Measurements from ENCODE around the gene FAM170B.

The FAM170B gene

GRCh38 chr10:49123981-49124950, 9.6 kb downstream of the FAM170B start:
- no peak for DNase-seq (ENCODE audit: low read depth)
- TF ChIP-seq CTCF (conservative IDR thresholded peaks at IDR 0.05; ENCODE audit: low read length), result no peak
- no peak overlapping the region for H3K4me3 ChIP-seq (ENCODE audit: low read length)

DNA sequence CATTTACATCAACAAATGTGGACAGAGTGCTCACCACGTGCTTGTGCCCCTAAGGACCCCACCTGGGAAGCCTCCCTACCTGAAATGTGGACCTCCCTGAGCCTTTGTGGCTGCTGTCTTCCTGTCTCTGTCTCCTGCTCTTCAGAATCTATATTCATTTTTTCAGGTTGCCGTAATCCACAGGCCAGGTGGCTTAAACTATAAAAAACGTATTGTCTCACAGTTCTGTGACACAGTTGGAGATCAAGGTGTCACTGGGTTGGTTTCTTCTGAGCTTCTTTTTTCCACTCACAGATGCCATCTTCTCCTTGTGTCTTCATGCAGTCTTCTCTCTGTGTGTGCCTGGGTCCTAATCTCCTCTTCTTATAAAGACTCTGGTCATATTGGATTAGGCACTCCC, 12.9 kb downstream of the FAM170B start:
- H3K4me3 ChIP-seq (ENCODE audit: low read length), result no peak overlapping the region
- no peak for TF ChIP-seq CTCF (conservative IDR thresholded peaks at IDR 0.05; ENCODE audit: low read length)
- DNase-seq (ENCODE audit: low read depth), result no peak

DNA sequence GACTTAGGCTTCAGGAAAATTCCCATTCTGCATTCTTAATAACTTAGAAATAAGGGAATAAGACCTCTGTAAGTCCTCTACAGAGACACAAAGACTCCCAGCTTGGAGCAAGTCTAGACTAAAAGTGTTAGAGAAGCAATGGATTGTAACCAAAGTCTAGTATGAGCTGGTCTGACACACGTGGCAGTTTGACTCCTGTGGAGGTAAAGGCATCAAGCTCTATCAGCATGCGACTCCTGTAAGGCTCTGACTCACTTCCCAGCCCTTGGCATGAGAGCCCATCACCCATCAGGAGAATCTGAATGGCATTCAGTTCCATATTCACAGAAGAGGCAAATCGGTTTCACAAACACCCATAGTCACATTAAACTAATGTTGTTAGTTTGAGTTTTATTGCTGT, 14.1 kb downstream of the FAM170B start:
- H3K4me3 ChIP-seq (ENCODE audit: low read length), result no peak overlapping the region
- no peak for DNase-seq (ENCODE audit: low read depth)
- TF ChIP-seq CTCF (conservative IDR thresholded peaks at IDR 0.05; ENCODE audit: low read length), result no peak

DNA sequence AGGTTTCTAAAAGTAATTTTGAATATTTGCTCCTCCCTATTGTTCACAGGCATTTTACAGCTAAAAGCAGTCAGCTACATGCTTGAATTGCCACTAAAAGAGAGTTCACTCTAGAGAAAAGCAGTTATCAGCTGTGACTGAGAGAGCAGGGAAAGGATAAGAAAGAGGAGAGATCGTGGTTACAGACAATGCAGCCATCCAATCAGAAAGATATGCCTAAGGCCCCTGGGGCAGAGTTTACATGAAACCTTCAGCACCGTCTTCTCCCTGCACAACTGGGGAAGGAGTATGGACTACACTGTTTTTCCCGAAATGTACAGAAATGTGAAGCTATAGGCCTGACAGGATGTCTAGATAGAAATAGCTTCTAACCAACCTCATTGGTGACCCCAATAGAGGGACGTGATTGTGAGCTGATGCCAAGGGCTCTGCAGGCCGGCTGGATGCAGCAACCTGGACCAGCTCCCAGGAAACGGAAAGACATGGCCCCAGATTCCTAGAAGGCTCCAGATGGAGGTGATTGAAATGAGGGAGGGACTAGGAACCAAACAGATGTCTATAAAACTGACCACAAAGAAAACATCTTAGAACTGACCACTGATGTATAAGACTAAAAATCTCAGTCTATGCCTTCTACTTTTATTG, 15.3 kb downstream of the FAM170B start:
- H3K4me3 ChIP-seq (ENCODE audit: low read length), result no peak overlapping the region
- TF ChIP-seq CTCF (conservative IDR thresholded peaks at IDR 0.05; ENCODE audit: low read length), result no peak
- DNase-seq (ENCODE audit: low read depth), result no peak

- DNase-seq (ENCODE audit: low read depth), result no peak
- no peak for TF ChIP-seq CTCF (conservative IDR thresholded peaks at IDR 0.05; ENCODE audit: low read length)
- H3K4me3 ChIP-seq (ENCODE audit: low read length), result no peak overlapping the region
These were observed 16.3 kb downstream of the FAM170B start for GRCh38 chr10:49117376-49118070.

DNA sequence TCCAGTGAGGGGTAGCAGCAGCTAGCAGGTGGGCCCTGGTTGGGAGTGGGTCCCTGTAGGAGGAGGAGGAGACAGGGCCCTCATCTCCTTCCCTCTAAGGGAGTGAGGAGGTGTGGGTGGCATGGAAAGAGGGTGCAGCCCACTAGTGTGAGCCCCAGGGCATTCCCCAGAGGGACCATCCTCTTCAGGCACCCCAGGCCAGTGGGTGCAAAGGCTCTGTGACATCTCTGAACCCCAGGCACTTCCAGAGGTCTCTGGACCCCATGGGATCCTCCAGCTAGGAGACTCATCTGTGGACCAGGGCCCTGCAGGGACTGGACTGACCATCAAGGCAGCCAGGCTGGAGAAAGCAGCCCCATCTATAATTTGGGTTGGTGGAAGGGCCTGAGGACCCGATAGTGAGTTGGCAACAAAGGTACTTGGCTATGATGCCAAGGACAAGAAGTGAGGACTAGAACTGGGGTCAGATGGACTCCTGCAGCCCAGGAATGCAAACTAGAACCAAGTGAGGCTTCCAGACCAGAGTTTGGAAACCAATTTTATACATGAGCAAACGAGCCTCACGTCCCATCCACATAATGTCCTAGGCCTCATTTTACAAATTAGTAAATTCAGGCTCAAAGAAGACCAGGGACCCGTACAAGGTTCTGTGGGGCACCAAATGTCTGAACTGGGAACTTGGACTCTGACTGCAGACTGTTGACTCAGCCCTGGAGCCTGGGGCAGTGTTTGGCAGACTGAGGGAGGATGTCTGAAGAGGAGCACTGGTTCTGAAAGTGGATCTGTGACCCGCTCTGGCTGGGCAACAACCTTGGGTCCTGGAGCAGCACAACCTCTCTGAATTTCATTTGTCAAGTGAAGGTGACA, 17.1 kb downstream of the FAM170B start:
- DNase-seq (ENCODE audit: low read depth), result no peak
- no peak overlapping the region for H3K4me3 ChIP-seq (ENCODE audit: low read length)
- no peak for TF ChIP-seq CTCF (conservative IDR thresholded peaks at IDR 0.05; ENCODE audit: low read length)

Measured in AG10803 (cell line).